GM18867 (cell line): ENCODE results near the gene NFATC1.

Experiments used
- ATAC-seq: cut with Tn5 transposase; IDR thresholded peaks from one replicate; pipeline ENCODE4 v1.9.1; 2021; ENCODE audit warnings: mild to moderate bottlenecking, moderate library complexity; ENCODE audit not compliant: unreplicated experiment

The NFATC1 gene

GRCh38 chr18:79422022-79422782 lies 26.5 kb downstream of the NFATC1 start:
- ATAC-seq = peak; percentile 56

- ATAC-seq = no peak
Measured at GRCh38 chr18:79422783-79423165, 27.0 kb downstream of the NFATC1 start.

- no peak for ATAC-seq
Measured at GRCh38 chr18:79423211-79424007, 27.7 kb downstream of the NFATC1 start.

- no peak for ATAC-seq
Measured at GRCh38 chr18:79424008-79424565, 28.4 kb downstream of the NFATC1 start.

GRCh38 chr18:79424880-79425568 lies 29.3 kb downstream of the NFATC1 start:
- no peak for ATAC-seq

GRCh38 chr18:79425569-79425886 lies 29.8 kb downstream of the NFATC1 start:
- no peak for ATAC-seq

GRCh38 chr18:79426376-79427300 lies 30.9 kb downstream of the NFATC1 start:
- ATAC-seq = no peak

- ATAC-seq = no peak
Measured at GRCh38 chr18:79427368-79428225, 31.9 kb downstream of the NFATC1 start.

GRCh38 chr18:79428287-79428686 lies 32.6 kb downstream of the NFATC1 start:
- no peak for ATAC-seq

- ATAC-seq = no peak
Measured at GRCh38 chr18:79429381-79429780, 33.7 kb downstream of the NFATC1 start.

GRCh38 chr18:79429785-79430281 lies 34.1 kb downstream of the NFATC1 start:
- ATAC-seq = no peak

GRCh38 chr18:79432376-79433120 lies 36.8 kb downstream of the NFATC1 start:
- ATAC-seq = no peak

GRCh38 chr18:79433431-79433830 lies 37.7 kb downstream of the NFATC1 start:
- ATAC-seq = no peak

- ATAC-seq = no peak
Measured at GRCh38 chr18:79434607-79435401, 39.1 kb downstream of the NFATC1 start.

- no peak for ATAC-seq
Measured at GRCh38 chr18:79436556-79437275, 41.0 kb downstream of the NFATC1 start.

- peak; percentile 18 for ATAC-seq
Measured at GRCh38 chr18:79438089-79438897, 42.6 kb downstream of the NFATC1 start.
